ENCODE results near the gene CYP1A2. TPM values are rescaled to one million over a fixed set of nuclear protein-coding genes. Genes with fewer than 3 reads are reported as not detected.

Gene CYP1A2
- total RNA-seq, 3 donors from 2014 or later (not counting 1 experiment from before 2014, with no cell fraction given) = not detected

GRCh38 chr15:74795966-74796625 is 47.5 kb downstream of the CYP1A2 start:
- H3K27me3 Mint-ChIP-seq (ENCODE audit: low read depth in 2 of 2) = no peaks in the 10 kb centered on the region
- H3K9me3 ChIP-seq (ENCODE audit: control insufficient read depth, insufficient read depth, low read length) = no peaks in the 10 kb centered on the region
- peak in 1 of 2 donors; percentile 61 for DNase-seq
- peaks cover 56 to 80% of the 10 kb centered on the region in 2 donors for H3K4me1 Mint-ChIP-seq
- peak overlapping the region; percentile 76 for H3K4me3 Mint-ChIP-seq
- peak overlapping the region; percentile 92 to 93 for H3K27ac Mint-ChIP-seq
- no peak for TF ChIP-seq CTCF (IDR thresholded peaks at IDR 0.05)
- H3K27ac ChIP-seq (ENCODE audit: low read length) = peak overlapping the region; percentile 70
- ATAC-seq = peak in 1 of 3 donors; percentile 22
- H3K4me3 ChIP-seq (ENCODE audit: low read length) = no peak overlapping the region
- no peaks in the 10 kb centered on the region for H3K9me3 Mint-ChIP-seq
- H3K27me3 ChIP-seq (ENCODE audit: control insufficient read depth, insufficient read depth, low read length) = no peaks in the 10 kb centered on the region
- 54% methylated on average over 14 of the region's 14 CpGs for WGBS (ENCODE audit: insufficient coverage)
- no peaks in the 10 kb centered on the region for H3K36me3 Mint-ChIP-seq
- H3K4me1 ChIP-seq (ENCODE audit: control insufficient read depth, insufficient read depth, low read length) = peaks cover 96% of the 10 kb centered on the region
- H3K36me3 ChIP-seq (ENCODE audit: control insufficient read depth, insufficient read depth, low read length) = peaks cover 45% of the 10 kb centered on the region
- intact Hi-C loops (cut with micrococcal nuclease) = loop anchor here (1.0 kb wide), 1 partner anchor 9 kb away; no protein-coding TSS in a partner anchor

DNA sequence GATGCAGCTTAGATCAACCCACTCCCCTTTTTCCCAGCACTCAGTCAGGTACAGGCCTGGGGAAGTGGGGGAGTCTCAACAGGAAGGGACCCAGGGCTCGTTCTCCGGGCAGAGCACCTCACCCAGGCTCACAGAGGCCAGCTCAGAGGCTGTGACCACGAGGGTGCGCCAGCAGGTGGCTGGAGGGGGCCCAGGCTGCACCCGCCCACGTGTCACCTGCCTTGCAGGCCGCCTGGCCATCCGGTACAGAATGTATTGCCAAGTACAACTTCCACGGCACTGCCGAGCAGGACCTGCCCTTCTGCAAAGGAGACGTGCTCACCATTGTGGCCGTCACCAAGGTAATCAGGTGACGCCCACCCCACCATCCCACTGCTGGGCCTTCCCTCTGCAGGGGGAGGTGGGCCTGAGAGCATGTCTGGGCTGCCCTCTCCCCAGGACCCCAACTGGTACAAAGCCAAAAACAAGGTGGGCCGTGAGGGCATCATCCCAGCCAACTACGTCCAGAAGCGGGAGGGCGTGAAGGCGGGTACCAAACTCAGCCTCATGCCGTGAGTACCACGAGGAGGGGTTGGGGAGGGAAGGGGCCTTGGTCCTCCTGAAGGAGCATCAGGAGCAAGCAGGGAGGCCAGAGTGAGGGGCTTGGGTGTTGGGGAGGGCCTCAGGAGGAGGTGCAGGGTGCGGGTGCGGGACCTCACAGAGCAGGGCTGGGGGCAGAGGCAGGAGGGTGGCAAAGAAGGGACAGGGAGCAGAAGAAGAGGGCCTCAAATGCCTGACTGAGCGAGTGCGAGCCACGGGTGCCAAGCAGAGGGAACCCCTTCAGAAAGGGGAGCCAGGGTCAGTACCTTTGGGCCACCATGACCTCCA is 50.0 kb downstream of the CYP1A2 start:
- WGBS (ENCODE audit: insufficient coverage) = 56% methylated on average over 25 of the region's 25 CpGs
- peak overlapping the region; percentile 92 to 93 for H3K27ac Mint-ChIP-seq
- H3K9me3 Mint-ChIP-seq = no peaks in the 10 kb centered on the region
- H3K27me3 Mint-ChIP-seq (ENCODE audit: low read depth in 2 of 2) = no peaks in the 10 kb centered on the region
- no peak overlapping the region for H3K4me3 ChIP-seq (ENCODE audit: low read length)
- ATAC-seq (no peak), DNase-seq (peak in 1 of 2 donors; percentile 29)
- peak overlapping the region; percentile 45 for H3K4me3 Mint-ChIP-seq
- no peaks in the 10 kb centered on the region for H3K9me3 ChIP-seq (ENCODE audit: control insufficient read depth, insufficient read depth, low read length)
- peaks cover 63% of the 10 kb centered on the region for H3K36me3 ChIP-seq (ENCODE audit: control insufficient read depth, insufficient read depth, low read length)
- no peaks in the 10 kb centered on the region for H3K27me3 ChIP-seq (ENCODE audit: control insufficient read depth, insufficient read depth, low read length)
- no peaks in the 10 kb centered on the region for H3K36me3 Mint-ChIP-seq
- no peak for TF ChIP-seq CTCF (IDR thresholded peaks at IDR 0.05)
- intact Hi-C loops (cut with micrococcal nuclease) = no loop called here
- peaks cover 76% of the 10 kb centered on the region for H3K4me1 ChIP-seq (ENCODE audit: control insufficient read depth, insufficient read depth, low read length)
- peaks cover 36 to 57% of the 10 kb centered on the region in 2 donors for H3K4me1 Mint-ChIP-seq
- peak overlapping the region; percentile 97 for H3K27ac ChIP-seq (ENCODE audit: low read length)

GRCh38 chr15:74799255-74799855 is 50.7 kb downstream of the CYP1A2 start:
- Histone ChIP-seq H3K9me3 (ENCODE audit: control insufficient read depth, insufficient read depth, low read length) (no peaks in the 10 kb centered on the region), H3K4me1 (ENCODE audit: control insufficient read depth, insufficient read depth, low read length) (peaks cover 69% of the 10 kb centered on the region), H3K27me3 (ENCODE audit: control insufficient read depth, insufficient read depth, low read length) (no peaks in the 10 kb centered on the region), H3K4me3 (ENCODE audit: low read length) (no peak overlapping the region), H3K36me3 (ENCODE audit: control insufficient read depth, insufficient read depth, low read length) (peaks cover 70% of the 10 kb centered on the region), H3K27ac (ENCODE audit: low read length) (peak overlapping the region; percentile 97)
- H3K9me3 Mint-ChIP-seq = no peaks in the 10 kb centered on the region
- no peak overlapping the region for H3K4me3 Mint-ChIP-seq
- H3K36me3 Mint-ChIP-seq = no peaks in the 10 kb centered on the region
- no peaks in the 10 kb centered on the region for H3K27me3 Mint-ChIP-seq (ENCODE audit: low read depth in 2 of 2)
- no peak for TF ChIP-seq CTCF (IDR thresholded peaks at IDR 0.05)
- intact Hi-C loops (cut with micrococcal nuclease) = no loop called here
- DNase-seq (peak in 1 of 2 donors; percentile 62), ATAC-seq (no peak)
- WGBS (ENCODE audit: insufficient coverage) = 84% methylated on average over 16 of the region's 16 CpGs
- H3K27ac Mint-ChIP-seq = peak overlapping the region; percentile 92 to 93
- peaks cover 36 to 60% of the 10 kb centered on the region in 2 donors for H3K4me1 Mint-ChIP-seq

Data from natural killer cell (primary cell).